Occipital lobe (tissue), 2 donors: ENCODE data around the gene RNF112. TPM values are rescaled to one million over a fixed set of nuclear protein-coding genes. Genes with fewer than 3 reads are reported as not detected.

Experiments used
- DNase-seq: peaks from one replicate; lab custom pipeline; 2025; lab: John Stamatoyannopoulos, UW
- total RNA-seq: library from RNA; depleted of rRNA; stranded (reverse); fragments of >200 nt; gene quantifications from one replicate; pipeline ENCODE4 v1.2.3, GENCODE V29; 2014

Gene RNF112
- total RNA-seq, 1 donor from 2014 or later = 31.4 TPM

DNA sequence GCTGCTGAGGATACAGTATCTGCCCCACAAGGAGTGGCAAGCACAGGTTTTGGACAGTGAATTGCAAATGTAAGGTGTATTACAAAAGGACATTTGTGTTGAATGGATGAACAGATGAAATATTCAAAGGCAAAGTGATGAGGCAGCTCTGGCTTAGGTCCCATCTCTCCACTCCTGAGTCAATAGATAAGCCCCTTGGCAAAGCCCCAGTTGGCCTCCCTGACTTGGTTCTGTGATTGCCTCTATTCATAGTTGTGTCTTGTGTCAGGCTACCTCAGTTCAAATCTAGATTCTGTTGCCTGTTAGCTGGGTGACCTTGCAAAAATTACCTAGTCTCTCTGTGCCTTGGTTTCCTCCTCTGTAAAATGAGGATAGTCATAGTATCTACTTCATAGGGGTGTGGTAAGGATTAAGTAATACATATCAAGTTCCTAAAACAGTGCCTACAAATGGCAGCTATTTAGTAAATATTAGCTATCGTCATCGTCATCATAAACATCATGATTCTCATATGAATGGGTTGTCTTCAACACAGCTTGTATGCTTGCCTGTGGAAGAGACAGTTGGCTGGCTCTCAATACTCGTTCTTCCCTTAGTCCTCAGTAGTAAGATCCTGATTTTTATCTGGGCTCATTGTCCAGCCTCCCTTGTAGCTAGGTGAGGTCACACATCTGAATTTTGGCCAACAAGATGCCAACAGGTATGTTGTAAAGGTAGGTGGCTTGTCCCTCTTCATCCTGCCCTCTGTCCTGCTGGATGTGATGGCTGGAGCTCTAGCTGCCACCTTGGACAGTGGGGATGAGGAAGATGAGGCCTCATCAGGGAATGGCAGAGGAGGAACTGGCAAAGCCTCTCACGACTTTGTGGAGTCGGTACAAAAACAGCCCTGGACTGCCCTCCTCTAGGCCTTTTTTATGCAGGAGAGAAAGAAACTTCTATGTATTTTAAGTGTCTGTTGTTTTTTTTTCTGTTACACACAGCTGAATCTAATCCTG lies 21.9 kb upstream of the RNF112 start:
- no peak for DNase-seq

- no peak for DNase-seq
Observed at GRCh38 chr17:19390951-19391350, 20.1 kb upstream of the RNF112 start.

DNA sequence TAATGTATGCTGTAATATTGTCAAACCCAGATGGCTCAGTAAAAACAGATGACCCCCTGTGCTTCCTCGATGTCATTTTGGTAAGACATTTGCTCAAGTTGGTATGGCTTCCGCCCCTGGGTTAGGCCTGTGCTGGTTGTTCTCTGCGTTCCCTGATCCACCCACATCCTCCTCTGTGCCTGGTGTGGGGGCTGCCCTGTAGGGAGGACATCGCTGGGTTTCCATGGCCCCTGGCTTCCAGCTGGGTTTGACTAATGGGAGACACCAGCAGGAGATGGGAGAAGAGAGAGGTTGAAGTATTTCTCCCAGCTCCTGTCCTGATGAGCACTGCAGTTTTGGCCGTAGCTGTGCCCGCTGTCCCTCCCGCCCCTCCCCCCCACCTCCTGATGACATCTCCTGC lies 19.6 kb upstream of the RNF112 start:
- DNase-seq = no peak

DNA sequence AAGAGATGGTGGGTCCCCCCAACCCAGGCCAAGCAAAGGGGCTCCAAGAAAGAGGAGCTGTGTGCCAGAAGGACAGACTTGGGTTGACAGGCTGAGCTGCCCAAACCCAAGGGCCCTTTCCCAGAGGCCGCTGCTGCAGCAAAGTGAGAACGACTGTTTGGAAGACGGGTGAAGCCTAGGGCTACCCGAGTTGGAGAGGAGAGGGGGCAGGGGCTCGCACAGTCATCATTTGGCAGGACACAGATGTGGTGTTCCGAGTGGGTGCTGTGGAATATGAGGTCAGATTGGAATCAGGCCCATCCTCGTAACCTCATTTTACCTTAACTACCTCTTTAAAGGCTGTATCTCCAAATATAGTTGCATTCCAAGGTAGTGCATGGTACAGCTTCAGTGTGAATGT lies 18.7 kb upstream of the RNF112 start:
- no peak for DNase-seq

DNA sequence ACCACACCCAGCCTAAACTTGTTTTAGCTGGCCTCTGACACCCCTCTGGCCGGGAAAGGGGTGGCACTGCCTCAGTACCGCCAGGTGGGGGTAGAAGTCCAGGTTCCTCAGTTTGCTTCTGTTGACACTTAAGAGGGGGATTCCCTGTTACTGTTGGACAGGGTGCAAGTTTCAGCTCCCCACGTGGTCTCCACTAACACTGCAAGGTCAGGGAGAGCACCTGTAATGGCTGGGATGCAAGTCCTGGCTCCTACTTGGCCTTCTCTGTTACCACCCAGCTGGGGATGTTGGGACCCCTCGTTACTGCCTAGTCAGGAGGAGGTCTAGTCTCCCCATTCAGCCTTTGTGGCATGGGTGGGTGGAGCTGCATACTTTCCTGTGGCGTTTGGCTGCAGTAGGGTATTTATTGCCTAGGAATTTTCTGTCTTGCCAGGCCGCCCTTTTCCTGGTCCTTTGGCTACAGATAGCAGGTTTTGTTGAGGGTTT lies 13.4 kb upstream of the RNF112 start:
- no peak for DNase-seq

GRCh38 chr17:19398301-19399181 lies 12.5 kb upstream of the RNF112 start:
- DNase-seq = no peak

DNA sequence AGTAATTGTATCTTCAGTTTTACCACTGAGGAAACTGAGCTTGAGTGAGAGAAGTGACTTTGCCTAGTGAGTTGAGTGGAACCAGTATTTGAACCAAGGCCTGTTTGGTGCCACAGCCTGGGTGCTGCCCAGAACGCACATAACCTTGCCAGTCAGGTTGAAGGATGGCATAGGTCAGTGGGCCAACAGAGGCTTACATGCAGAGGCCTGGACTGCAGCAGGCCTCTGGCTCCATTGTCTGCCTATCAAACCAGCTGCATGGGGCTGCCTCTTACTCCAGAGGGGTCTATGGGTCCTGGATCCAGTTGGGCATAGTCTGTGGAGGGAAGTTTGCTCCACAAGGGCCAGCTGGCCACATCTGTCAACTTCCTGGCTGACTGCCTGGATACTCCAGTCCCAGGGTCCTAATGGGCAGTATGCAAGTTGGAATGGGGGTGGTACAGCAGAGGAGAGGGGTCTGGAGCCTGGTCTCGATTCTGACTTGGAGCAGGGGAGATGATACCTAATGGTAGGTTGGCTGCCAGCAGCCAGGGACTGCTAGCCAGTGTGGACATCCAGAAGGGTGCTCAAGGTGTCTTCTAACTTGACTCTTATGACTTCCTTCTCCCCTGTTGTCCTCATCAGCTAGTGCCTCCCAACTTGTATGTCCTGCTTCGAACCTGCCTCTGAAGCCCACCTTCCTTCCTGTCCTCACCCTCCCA lies 11.1 kb upstream of the RNF112 start:
- no peak for DNase-seq

DNA sequence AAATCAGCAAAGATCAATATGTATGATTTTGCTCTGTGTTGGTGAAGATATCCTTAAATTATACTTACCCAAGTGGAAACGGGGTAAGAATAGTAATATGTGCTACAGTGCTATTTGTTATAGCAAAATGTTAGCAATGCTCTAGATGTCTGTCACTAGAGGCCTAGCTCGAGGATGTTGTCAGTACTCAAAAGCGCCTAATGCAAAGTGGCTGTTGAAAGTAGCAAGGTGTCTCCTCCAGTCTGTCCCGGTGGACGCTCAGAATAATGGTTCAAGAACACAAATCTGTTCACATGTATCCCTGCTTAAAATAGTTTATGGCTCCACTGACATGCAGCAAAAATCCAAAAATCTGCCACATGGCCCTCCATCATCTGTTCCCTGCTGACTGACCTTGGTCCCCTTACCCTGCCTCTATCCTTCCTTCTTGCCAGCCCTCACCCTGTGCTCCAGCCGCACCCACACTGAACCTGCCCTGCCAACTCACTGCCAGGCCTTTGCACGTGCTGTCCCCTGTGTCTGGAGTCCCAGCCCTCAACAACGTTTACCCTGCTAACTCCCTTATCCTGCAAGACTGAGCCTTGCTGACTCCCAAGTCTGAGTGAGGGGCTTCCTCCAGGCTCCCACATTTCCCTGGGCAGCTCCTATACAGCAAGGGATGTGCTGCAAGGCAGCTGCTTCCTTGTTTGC lies 9.6 kb upstream of the RNF112 start:
- DNase-seq = no peak

- no peak for DNase-seq
Observed at GRCh38 chr17:19402171-19402570, 8.9 kb upstream of the RNF112 start.

- DNase-seq = no peak
Observed at GRCh38 chr17:19403021-19403420, 8.0 kb upstream of the RNF112 start.

DNA sequence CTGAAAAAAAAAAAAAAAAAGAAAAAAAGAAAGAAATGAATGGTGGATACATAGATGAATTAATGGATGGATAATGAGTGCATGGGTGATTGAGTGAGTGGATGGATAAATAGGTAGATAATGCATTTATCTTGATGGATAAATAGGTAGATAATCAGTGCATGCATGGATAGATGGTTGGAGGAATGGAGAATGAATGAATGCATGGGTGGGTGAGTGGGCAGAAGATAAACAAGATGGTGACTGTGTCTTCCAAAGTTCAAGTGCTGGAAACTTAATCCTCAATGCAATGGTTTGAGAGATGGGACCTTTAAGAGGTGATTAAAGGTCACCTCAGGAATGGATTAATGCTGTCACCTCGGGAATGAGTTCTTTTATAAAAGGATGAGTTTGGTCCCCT lies 6.8 kb upstream of the RNF112 start:
- no peak for DNase-seq

DNA sequence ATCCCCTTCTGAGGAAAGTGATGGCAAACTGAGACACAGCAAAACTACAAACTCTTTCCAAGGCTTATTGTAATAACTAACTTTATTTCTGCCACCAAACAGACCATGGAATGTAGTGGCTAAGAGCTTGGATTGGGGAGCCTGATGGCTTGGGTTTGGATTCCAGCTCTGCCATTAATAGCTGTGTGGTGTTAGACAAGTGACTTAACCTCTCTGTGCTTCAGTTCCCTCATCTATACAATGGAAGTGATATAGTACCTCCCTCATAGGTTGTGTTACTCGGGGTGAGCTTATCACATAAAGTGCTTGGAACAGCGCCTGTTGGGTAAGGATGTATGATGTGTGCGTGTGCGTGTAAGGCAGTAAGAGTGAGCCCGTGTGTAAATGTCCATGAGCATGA lies 5.9 kb upstream of the RNF112 start:
- DNase-seq = no peak

GRCh38 chr17:19407601-19408345 lies 3.3 kb upstream of the RNF112 start:
- DNase-seq = no peak

- no peak for DNase-seq
Observed at GRCh38 chr17:19408346-19408710, 2.7 kb upstream of the RNF112 start.

DNA sequence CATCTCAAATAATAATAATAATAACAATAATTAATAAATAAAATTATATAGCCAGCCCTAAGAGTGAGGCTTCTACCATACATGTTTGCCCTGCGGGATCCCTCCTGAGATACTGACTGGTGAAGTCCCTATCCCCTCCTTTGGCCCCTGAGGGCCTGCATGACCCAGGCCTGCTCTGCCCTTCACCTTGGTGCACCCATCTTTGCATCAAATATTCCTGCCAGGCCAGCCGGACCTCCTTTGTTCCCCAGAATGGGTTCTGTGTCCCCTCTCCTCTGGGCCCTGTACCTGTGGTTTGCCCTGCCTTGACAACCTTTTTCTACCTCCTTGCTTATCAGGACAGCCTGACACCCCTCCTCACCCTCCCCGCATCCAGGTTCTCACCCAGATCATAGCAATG lies 2.0 kb upstream of the RNF112 start:
- DNase-seq = no peak

DNA sequence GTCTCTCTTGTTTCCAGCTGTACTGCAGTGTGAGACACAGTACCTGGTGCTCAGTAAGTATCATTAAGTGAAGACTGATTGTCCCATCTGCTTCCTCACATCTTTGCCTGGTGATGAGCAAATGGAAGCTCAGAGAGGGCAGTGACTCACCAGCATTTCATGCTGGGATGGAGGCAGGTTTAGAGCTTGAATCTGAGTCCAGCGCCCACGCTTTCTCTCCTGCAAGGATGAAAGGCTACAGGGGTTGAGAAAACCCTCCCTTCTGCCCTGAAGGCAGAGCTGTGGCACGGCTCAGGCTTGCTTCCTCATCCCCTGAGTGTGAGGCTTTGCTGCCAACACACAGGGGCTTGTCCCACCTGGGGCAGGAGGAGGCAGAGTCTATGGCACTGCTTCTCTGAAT lies 1.5 kb upstream of the RNF112 start:
- peak; percentile 39 for DNase-seq

DNA sequence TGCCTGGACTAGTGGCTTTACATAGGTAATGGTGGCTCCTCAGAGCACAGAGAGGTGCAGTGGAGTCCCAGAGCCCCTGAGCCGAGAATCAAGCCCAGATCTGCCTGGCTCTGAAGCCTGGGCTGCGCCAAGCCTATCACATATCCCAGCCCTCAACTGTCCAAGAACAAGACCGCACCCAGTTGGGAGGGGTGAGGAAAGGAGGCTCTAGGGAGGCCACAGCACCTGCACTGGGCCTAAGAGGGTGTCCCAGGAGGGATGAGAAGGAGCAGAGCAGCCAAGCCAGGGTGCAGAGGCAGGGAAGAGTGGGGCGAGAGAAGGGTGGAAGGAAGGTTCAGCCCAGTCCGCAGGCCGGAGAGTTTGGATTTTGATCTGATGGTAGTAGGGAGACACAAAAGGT lies 941 bp upstream of the RNF112 start:
- DNase-seq = no peak

GRCh38 chr17:19411631-19412030 lies 599 bp downstream of the RNF112 start:
- DNase-seq = peak; percentile 48

GRCh38 chr17:19412510-19412909 lies 1.5 kb downstream of the RNF112 start:
- DNase-seq = no peak

GRCh38 chr17:19412984-19413383 lies 2.0 kb downstream of the RNF112 start:
- DNase-seq = no peak
